Fibroblast of skin of left biceps (primary cell): Measurements from ENCODE around the gene ZBTB33.

ENCODE experiments used
- DNase-seq, 2 experiments: peaks; one replicate each; pipeline ENCODE4 v3.0.0-alpha.2; 2013; ENCODE audit warnings: low read depth in 2 of 2

ZBTB33 gene

DNA sequence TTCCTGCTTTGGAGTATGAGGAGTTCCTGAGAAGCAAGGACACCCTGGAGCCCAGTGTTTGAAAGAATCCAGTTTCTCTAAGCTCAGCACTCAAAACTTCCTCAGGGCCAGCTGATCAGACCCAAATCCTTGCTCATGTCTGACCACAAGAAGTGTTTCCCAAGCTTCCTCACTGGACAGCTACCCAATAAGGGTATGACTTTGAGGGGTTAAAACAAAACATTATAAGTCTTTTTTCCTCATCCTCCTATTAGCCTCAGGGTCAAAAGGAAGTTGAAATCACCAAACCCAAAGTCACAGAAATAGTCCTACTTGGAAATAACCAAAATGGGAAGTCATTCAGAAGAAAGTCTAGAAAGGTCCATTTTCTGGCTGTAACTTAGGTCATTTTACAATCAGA, 13.7 kb downstream of the ZBTB33 start:
- DNase-seq, result no peak

DNA sequence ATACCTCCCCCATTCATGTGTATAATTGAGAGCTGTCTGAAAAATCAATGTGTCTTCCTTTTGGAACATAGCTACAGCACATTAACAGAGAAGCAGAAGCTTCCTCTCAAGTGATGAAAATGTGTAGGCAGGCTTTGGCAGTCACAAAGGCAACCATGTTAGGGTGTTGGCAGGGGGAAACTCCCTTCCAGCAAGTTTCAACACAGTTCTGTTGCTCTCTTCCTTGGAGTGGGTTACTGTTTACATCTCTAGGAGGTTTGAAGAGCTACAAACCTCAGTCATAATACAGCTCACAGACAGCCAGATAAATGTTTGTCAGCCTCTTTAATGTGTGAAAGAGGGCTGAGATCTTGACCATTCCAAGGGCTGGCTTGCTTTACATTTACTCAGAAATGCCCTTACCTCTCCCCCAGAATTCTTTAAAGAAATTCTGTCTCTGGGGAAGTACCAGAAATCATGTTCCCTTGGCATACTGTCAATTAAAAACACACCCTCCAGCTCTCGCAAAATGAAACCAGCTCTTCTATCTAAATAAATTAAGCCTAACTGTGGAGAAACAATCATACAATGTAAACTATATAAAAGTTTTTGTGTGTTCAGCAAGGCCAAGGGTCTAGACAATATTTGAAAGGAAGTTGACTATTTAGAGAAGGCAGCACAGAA, 18.9 kb downstream of the ZBTB33 start:
- DNase-seq, result no peak

DNA sequence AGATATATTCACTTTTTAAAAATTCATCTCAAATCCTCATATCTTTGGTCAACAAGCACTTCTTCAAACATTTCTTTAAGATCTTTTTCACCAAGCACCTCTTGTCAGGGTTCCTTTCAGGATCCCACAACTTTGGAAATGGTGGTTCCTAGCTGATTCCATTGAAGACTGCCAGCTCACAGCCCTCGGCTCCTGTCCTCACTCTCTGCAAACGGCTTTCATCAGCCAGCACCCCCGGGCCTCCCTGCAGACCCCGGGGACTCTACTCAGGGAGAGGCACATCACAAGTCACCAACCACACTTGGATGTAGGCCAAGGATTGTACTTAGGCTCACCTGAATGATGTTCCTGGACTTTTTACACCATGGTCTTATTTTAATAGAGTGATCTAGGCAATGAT, 20.0 kb downstream of the ZBTB33 start:
- DNase-seq, result no peak

DNA sequence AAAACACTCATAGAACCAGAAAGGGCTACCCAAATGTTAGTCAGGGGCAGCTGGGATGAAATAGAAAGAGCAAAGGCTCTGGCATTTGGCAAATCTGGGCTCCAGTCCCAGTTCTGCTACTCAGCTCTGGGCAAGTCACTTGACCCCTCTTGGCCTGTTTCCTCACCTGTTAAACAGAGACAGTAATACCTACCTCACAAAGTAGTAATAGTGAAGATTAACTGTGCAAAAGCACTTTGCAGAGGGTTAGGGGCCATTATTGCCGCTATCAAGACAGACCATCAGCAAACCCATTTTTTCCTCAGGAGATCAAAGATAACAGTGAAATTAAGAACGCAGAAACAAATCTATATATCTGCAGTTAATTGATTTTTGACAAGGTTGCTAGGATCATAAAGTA, 20.6 kb downstream of the ZBTB33 start:
- DNase-seq, result no peak

DNA sequence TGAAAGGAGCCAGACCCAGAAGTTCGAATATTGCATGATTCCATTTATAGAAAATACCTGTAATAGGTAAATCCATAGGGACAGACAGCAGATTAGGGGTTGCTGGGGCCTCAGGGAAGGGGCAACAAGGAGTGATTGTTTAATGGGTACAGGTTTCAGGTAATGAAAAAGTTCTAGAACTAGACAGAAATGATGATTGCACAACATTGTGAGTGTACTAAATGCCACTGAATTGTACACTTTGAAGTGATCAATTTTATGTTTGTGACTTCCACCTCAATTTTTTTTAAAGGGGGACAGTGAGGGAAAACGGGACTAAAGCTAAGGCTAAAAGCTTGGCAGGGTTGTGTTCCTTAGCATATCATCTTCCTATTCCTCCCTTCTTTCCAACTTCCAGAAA, 23.5 kb downstream of the ZBTB33 start:
- DNase-seq, result no peak

DNA sequence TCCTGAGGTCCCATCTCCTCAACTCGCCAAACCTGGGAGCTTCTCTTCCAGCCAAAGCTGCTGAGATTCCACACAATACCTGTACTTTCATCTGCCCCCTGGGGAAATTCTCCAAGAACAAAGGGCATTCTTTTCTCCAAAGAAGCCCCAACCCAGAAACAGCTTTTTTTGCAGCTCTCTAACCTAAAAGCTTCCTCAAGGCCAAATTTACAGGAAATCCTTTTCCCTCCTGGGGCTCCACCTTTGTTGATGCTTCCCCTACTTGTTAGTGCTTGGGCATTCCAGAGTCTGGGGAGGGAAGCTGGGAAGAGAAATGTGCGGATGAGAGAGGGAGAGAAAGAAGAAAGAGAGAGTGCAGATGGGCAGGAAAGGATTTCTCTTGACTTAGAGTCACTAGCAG, 24.3 kb downstream of the ZBTB33 start:
- DNase-seq, result no peak

DNA sequence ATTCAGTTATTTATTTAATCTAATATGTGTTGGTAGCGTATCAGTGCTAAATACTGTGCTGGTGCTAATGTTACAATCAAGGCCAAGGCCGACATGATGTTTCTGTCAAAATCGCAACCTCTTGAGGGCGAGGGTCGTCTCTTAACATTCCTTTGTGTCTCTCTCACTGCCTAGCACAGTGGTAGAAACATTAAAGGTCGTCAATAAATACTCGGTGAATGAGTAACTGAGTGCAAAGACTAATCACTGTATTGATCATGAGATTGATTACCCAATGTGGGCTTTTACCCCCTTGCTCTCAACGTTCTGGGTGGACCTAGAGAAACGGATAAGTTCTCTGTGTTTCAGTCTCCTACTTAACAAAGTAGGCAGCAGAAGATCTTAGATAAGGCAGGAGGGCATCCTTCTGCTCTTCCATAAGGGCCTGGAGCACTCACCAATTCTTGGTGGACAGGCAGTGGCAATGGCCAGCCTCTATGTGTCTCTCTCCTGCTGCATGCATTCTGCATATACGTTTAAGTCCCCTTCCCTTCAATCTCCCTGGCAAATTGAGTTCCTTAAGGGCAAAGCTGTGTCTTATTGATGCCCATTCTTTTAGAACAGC, 30.5 kb downstream of the ZBTB33 start:
- DNase-seq, result no peak

DNA sequence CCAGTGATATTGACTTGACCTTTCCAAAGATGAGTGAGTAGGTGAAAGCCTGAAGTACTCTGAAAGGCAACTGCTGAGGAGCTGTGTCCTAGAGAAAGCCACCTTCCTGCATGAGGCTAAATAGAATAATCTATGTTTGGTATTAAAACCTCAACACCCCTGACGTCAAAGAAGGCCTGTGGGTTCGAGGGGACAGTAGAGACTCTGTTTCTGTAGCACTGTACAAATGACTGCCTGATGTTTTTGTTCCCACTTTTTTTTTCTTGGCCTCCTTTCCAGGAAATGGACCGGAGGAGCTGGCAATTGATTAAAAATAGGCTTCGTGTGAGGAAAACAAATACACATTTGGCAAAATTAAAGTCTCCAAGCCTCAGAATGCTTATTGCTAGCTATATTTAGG, 31.1 kb downstream of the ZBTB33 start:
- DNase-seq, result no peak

DNA sequence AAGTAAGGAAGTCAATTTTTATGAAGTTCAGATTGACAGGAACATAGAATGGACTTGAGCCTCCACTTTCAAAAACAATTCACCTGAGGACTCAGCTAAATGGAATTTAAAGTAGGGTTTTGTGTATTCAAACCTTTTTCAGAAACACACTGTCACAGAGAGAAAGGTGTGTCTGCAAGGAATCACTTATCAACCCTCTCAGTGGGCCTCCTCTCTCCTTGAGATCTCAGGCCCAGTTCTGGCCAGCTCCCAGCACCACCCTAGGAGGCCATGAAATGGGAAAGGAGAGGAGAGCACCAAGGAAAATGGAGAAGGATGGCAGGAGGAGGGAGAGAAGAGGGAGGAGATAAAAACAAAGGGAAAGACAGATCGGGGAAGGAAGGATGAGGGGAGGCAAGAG, 32.1 kb downstream of the ZBTB33 start:
- no peak for DNase-seq

DNA sequence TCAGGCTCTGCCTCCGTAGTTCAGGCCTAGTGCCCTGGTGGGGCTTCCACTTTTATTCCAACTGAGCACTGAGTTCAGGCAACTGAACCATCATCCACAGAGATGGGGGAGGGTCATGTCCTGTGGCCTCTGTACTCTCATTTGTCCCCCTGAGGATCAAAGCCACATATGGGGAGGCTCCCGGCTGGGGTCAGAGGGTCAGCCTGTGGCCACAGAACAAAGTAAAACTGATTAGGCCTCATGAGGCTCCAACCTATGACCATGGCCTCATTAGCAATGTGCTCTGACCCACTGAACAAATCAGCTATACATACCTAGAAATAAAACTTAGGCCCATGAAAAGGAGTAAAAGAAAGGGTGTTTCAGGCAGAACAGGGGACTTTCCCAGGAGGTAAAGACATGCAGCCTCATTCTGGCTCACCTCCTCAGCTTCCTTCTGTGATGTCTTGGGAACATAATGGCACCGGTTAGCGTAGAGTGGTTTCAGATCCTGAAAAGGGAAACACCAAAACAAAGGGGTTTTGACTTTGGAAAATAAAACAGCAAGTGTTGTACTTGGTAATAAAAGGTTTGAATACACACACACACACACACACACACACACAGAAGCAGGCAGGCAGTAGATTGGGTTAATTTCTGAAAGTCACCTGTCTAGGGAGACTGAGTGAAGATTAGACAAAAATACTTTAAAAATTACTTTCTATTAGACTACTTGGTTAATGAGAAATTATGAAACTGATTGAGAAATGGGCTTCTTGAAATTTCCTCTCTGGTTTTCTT, 36.3 kb downstream of the ZBTB33 start:
- no peak for DNase-seq

DNA sequence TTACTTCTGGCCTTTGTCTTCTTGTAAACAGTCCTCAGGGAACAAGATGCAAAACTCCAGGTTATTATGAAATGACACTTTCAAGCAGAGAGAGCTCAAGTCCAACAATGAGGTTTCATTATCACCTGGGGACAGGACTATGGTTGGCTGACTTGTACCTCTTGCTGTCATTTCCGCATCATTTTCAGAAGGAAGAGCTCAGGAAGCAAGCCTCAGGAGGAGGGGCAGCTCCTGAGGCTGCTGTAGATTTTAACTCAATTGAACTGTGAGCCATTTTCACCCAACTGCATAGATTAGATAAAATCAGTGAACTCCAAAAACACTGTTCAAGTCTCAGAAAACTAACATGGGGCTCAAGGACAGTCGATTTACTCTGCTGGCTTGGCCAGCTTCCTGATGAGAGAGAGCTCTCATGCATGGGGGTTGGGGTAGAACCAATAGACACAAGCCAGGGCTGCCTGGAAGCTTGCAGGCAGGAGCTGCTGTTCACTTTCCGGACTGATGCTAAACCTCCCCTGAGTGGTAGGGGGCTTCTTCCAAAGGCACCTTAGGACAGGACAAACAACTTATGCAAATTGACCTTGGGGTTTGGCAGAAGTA, 37.0 kb downstream of the ZBTB33 start:
- DNase-seq, result no peak

DNA sequence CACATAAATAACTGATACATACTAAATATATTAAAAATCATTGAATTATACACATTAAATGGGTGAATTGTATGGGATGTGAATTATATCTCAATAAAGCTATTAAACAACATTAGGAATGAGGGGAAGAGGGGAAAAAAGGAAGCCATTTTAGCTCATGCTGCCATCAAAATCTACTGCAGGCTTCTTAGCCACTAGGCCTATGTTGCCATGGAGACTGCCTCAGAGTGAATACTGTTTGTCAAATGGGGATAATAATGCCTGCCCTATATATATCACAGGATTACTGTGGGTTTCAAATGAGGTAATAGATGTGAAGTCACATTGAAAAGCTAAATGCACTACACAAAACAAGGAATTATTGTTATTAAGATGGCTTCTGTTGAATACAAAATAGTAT, 39.5 kb downstream of the ZBTB33 start:
- no peak for DNase-seq

DNA sequence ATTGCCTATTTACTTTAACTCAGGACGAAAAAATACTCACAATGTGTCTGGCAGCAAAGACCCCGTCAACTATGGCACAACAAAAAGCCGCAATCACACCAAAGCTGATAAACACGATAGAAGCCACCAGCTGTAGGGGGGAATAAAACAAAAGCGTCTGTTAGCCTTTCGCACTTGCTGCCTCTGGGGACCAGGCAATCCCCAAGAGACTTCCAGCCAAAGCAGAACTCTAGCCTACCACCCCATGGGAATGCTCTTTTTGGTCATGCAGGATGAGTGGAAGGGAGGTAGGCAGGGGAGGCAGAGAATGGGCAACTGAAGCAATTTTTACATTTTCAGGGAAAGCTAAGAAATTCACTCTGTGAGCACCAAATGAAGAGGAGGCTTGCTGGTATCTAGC, 40.6 kb downstream of the ZBTB33 start:
- no peak for DNase-seq

DNA sequence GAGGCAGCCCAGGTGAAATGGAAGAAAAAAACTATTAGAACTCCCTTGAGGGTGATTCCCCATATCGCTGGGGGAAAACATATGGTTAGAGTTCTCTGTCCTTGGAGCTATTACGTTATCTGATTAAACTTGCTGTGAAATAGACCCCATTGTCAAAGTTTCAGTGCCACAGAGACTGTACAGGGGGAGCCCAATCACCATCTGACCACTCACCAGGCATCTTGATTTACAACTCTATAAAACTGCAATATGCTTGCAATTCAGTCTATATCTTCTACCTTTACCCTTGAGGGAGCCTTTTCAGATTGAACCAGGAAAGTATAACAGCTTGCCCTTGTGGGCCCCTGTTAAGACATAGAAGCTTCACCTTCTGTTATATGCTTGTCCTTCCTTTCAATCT, 42.4 kb downstream of the ZBTB33 start:
- DNase-seq, result no peak

DNA sequence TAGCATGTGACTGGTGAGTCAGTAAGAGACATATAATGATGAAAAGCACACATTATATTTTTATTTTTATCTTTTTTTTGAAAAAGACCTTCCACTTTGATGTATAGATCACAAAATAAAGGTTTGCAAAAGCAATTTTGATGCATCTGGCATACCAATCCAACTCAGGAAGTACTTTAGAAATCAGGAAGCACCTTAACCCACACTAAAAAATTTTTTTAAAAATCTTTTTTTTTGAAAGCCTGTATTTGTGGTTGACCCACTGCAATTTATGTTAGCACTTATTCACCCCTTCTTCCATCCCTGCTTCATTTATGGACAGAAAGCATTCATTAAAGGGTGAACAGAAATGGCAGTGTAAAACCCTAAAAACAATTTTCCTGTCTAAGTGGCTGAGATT, 44.0 kb downstream of the ZBTB33 start:
- DNase-seq, result no peak

DNA sequence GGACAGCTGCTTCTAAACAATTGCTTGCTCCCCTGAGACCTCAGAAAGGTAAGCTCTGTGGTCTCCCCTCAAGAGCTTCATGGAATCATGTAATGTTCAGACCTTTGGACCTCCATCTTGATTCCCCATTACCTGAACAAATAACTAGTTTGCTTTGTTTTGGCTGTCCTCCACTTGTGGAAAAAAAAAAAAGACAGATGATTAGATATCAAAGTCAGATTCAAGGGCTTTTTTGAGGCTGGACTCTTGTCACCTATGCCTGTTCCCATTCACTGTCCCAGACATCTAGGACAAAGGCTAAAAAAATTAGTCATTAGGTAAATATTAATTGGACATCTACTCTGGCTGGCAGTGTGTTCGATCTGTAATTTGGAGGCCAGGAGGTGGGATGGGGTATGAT, 47.3 kb downstream of the ZBTB33 start:
- DNase-seq, result no peak

DNA sequence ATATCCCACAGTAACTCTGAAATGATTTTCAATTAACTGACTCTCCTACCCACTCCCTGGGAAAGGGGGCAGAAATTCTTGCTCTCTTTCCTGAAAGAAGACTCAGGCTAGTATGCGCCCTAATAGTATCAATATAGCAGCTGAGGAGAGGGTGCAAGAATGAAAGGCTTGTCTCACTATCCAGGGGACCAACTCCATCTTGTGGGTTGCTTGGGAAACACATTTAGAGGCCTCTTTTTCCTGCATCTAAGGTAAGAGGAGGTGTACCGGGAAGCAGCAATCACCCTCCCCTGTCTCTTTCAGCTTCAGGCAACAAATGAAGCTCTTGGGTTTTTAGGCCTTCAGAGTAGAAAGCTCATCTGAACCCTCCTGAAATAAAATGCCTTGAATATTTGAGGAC, 49.3 kb downstream of the ZBTB33 start:
- DNase-seq, result no peak

DNA sequence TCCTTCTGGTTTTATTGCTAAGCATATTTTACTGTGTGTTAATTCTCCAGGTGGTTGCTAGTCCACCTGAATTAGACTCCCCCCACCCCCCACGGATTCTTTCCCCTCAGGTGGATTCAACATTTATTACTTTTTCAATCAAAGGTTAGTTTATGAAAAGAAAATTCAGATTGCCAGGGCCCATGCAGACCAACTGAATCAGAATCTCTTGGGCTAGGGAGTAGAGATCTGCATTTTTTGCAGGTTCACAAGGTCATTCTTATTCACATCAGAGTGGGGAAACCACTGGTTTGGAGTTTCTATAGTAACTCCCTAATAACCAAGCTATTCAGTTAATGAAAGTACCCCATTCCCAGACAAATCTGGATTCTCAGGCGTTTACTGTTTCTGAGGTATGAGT, 50.9 kb downstream of the ZBTB33 start:
- DNase-seq, result no peak

DNA sequence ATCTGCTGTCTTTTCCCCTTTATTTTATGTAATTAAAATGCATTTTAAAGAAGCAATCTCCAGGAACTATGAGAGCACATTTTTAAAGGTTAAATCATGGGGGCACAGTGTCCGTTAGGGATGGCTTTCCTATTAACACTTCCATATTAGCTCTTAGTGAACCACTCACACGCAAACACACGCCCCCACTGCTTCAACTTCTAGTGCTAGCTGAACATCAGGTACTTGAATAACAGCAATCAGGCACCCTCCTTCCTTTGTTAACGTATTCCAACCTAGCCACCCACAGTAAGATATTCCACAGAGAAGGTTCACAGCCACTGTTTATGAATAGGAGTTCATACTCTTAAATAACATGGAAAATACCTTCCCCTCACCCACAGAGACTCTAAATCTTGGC, 51.3 kb downstream of the ZBTB33 start:
- DNase-seq, result no peak

DNA sequence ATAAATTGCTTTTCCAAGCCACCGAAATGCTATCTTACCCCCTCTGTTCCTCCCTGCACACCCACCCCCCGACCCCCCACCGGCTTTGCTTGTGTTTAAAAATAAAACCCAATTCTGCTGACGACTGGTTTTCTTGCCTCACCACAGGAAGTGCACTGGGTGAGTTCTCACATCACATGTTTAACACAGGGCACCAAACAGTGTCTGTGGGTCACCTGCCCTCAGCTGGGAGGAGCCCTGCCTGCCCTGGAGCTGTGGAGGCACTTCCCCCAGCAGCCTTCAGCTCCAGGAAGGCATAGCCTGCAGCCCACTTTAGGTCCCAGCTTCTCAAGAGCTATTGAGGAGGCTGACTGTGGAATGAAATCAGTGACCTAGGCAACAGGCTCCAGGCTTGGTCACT, 51.8 kb downstream of the ZBTB33 start:
- no peak for DNase-seq

DNA sequence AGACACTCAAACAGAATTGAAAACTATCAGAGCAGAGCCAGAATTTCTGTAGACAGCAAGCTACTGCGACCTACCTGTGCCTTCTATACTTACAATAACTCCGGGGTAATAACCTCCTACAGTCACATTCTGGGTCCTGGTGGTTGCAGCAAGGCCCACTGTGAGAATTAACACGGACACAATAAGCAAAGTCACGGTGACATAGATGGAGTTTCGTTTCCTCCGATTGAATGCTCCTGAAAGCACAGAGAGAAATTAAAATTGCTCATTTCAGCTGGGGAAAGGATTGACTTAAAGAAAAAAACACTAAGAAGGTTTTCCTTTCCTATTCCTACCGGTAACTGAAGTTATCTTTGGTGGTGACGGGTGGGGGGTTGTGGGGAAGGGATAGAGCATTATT, 53.6 kb downstream of the ZBTB33 start:
- DNase-seq, result no peak

DNA sequence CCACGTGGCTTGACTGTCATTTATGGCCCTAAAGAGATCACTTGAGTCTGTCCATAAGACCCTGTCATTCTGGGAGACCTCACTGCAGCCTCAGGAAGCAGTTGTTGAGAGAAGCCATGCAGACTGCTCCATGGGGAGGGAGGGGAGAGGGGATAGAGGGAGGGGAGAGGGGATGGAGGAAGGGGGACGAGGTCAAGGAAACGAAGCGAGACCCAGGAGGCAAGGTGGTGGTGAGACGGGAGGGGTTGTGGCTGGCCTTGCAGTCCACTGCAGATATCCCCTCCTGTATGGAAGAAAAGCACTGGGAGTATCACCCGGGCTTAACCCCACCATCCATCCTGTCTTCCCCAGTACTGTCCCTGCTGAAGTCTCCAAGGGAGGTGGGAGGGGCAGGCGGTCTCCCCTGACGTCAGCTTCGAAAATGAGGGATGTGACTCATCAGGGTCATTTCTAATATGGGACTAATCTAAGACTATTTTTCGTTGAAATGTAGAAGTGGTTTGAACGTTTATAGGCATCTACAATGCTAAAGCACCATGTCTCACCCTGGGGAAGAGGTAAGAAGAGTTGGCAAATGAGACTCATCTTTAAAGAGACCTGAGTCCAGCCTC, 55.0 kb downstream of the ZBTB33 start:
- no peak for DNase-seq

DNA sequence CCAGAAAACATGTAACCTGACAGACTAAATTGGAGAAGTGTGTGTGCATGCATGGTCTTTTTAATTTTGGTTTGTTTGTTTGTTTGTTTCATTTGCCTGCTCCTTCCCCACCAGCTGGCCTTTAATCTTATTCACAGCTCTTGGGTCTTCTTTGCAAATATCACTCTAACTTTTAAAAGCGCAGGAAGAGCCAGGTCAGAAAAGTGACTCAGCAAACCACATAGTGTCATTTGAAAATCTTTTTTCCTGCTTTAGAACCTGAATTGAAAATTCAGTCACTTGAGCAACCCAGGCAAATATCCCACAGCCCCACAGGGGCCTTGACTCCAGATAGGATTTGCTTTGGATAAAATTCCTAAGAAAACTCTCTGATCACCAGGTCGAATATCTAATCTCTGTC, 56.0 kb downstream of the ZBTB33 start:
- DNase-seq, result no peak
